IMR-90 (cell line): Measurements from ENCODE around the gene RNASEH2B. TPM values are rescaled to one million over a fixed set of nuclear protein-coding genes. Genes with fewer than 3 reads are reported as not detected.

Experiments
- ATAC-seq: fragments of 200-7000 bp; cut with Tn5 transposase; 2 replicates; pipeline ENCODE4 v1.9.1; 2020; ENCODE audit warnings: low read depth, mild to moderate bottlenecking, moderate library complexity
- BruUV-seq: library from RNA; stranded (reverse); fragments of 400-500 nt; replicated peaks from 2 replicates; lab custom pipeline; 2021; lab: Mats Ljungman, UMichigan
- CTCF ChIA-PET: fragments of 300-600 bp; formaldehyde crosslinking; extraction: SDS; loops from one replicate; lab custom pipeline; 2021; ENCODE audit warnings: antibody characterized with exemption; lab: Yijun Ruan, JAX
- POLR2A ChIA-PET: fragments of 300-600 bp; sonication (Branson Sonifier 250); formaldehyde crosslinking; loops from one replicate; lab custom pipeline; 2022; ENCODE audit warnings: antibody characterized with exemption; ENCODE audit not compliant: unreplicated experiment; lab: Charles Lee
- DNase-seq: peaks from one replicate; pipeline ENCODE4 v3.0.0; 2013
- H2AFZ ChIP-seq: replicated peaks from 2 replicates; pipeline ENCODE3; 2013; ENCODE audit warnings: low read length, mild to moderate bottlenecking; ENCODE audit not compliant: poor library complexity
- H2AK5ac ChIP-seq: 2 replicates; pipeline ENCODE4 v1.6.1; 2013; ENCODE audit warnings: low read depth, low read length, inconsistent platforms
- H2AK9ac ChIP-seq: replicated peaks from 2 replicates; pipeline ENCODE3; 2013; ENCODE audit warnings: mild to moderate bottlenecking, low read depth, low read length, moderate library complexity; ENCODE audit not compliant: poor library complexity
- H2BK120ac ChIP-seq: 2 replicates; pipeline ENCODE4 v1.6.1; 2013; ENCODE audit warnings: low read depth, low read length, inconsistent platforms
- H2BK15ac ChIP-seq: 3 replicates; pipeline ENCODE4 v1.6.1; 2013; ENCODE audit warnings: low read depth, low read length, inconsistent platforms
- H2BK20ac ChIP-seq: 2 replicates; pipeline ENCODE4 v1.6.1; 2013; ENCODE audit warnings: low read depth, mild to moderate bottlenecking, inconsistent platforms, low read length, moderate library complexity
- H2BK5ac ChIP-seq: 2 replicates; pipeline ENCODE4 v1.6.1; 2013; ENCODE audit warnings: mild to moderate bottlenecking, low read depth, low read length, inconsistent platforms; ENCODE audit not compliant: poor library complexity, severe bottlenecking
- H3K14ac ChIP-seq: replicated peaks from 2 replicates; pipeline ENCODE4 v1.6.1; 2013; ENCODE audit warnings: low read depth, low read length, inconsistent platforms
- H3K18ac ChIP-seq: 2 replicates; pipeline ENCODE4 v1.6.1; 2013; ENCODE audit warnings: low read depth, low read length, control low read depth
- H3K23ac ChIP-seq: 2 replicates; pipeline ENCODE4 v1.6.1; 2013; ENCODE audit warnings: low read depth, low read length, inconsistent platforms
- H3K27ac ChIP-seq: 2 replicates; pipeline ENCODE4 v1.5.1; 2013; ENCODE audit warnings: mild to moderate bottlenecking, control low read depth, low read length; ENCODE audit not compliant: insufficient read depth
- H3K27me3 ChIP-seq: 2 replicates; pipeline ENCODE4 v1.6.1; 2013; ENCODE audit warnings: low read length; ENCODE audit not compliant: control insufficient read depth, insufficient read depth
- H3K36me3 ChIP-seq: 2 replicates; pipeline ENCODE4 v1.6.1; 2013; ENCODE audit warnings: low read length, mixed read lengths; ENCODE audit not compliant: control insufficient read depth, insufficient read depth
- H3K4ac ChIP-seq: 2 replicates; pipeline ENCODE4 v1.6.1; 2013; ENCODE audit warnings: low read depth, low read length, inconsistent platforms
- H3K4me1 ChIP-seq: 2 replicates; pipeline ENCODE4 v1.6.1; 2013; ENCODE audit warnings: low read length, mixed read lengths; ENCODE audit not compliant: control insufficient read depth, insufficient read depth
- H3K4me2 ChIP-seq: 2 replicates; pipeline ENCODE4 v1.6.1; 2013; ENCODE audit warnings: low read depth, mild to moderate bottlenecking, control low read depth, low read length, moderate library complexity
- H3K4me3 ChIP-seq: 2 replicates; pipeline ENCODE4 v1.5.1; 2013; ENCODE audit warnings: low read depth, mild to moderate bottlenecking, control low read depth, low read length, moderate library complexity; ENCODE audit not compliant: insufficient read depth
- H3K56ac ChIP-seq: 2 replicates; pipeline ENCODE4 v1.6.1; 2013; ENCODE audit warnings: low read length, inconsistent platforms; ENCODE audit not compliant: insufficient read depth; ENCODE audit errors: extremely low read depth
- H3K79me1 ChIP-seq, 2 experiments: 2 replicates each; pipeline ENCODE4 v1.6.1; 2013; ENCODE audit warnings: low read length in 2 of 2, inconsistent platforms in 1 of 2, low read depth in 1 of 2
- H3K9ac ChIP-seq: 2 replicates; pipeline ENCODE4 v1.6.1; 2013; ENCODE audit warnings: low read depth, low read length, control low read depth
- H3K9me1 ChIP-seq: 2 replicates; pipeline ENCODE4 v1.6.1; 2013; ENCODE audit warnings: low read length, inconsistent platforms; ENCODE audit not compliant: insufficient read depth
- H3K9me3 ChIP-seq: 2 replicates; pipeline ENCODE4 v1.6.1; 2013; ENCODE audit warnings: low read length; ENCODE audit not compliant: control insufficient read depth, insufficient read depth
- H4K20me1 ChIP-seq: 2 replicates; pipeline ENCODE4 v1.6.1; 2013; ENCODE audit warnings: low read length, inconsistent platforms; ENCODE audit not compliant: insufficient read depth
- H4K5ac ChIP-seq: 2 replicates; pipeline ENCODE4 v1.6.1; 2013; ENCODE audit warnings: mild to moderate bottlenecking, low read depth, low read length, control low read depth
- H4K8ac ChIP-seq, 2 experiments: 2 replicates each; pipeline ENCODE4 v1.6.1; 2013; ENCODE audit warnings: low read depth in 2 of 2, low read length in 2 of 2, control low read depth in 1 of 2, inconsistent platforms in 1 of 2
- H4K91ac ChIP-seq: 2 replicates; pipeline ENCODE4 v1.6.1; 2013; ENCODE audit warnings: low read depth, low read length, inconsistent platforms; ENCODE audit not compliant: insufficient read depth
- BHLHE40 ChIP-seq: fragments of 150-350 bp; IDR thresholded peaks from 2 replicates; pipeline ENCODE4 v1.6.1; 2016; ENCODE audit warnings: mild to moderate bottlenecking, low read depth, low read length
- FOS ChIP-seq: fragments of 150-350 bp; IDR thresholded peaks from 2 replicates; pipeline ENCODE4 v1.6.1; 2016; ENCODE audit warnings: low read depth, low read length
- MAFK ChIP-seq: IDR thresholded peaks from 2 replicates; pipeline ENCODE4 v1.6.1; 2012; ENCODE audit warnings: low read depth, low read length, improper control_type of control experiment
- MXI1 ChIP-seq: IDR thresholded peaks from 2 replicates; pipeline ENCODE4 v1.6.1; 2012; ENCODE audit warnings: low read depth, mild to moderate bottlenecking, low read length, moderate library complexity, borderline replicate concordance
- USF2 ChIP-seq: fragments of 150-350 bp; IDR thresholded peaks from 2 replicates; pipeline ENCODE4 v1.6.1; 2017; ENCODE audit warnings: mild to moderate bottlenecking, antibody characterized with exemption, low read length, low read depth
- WGBS, 2 experiments: methylation state at CpG; one replicate each; pipeline versions ENCODE4 v1.1.5 to v1.1.7; 2013; ENCODE audit warnings: missing lambda C conversion rate in 2 of 2; ENCODE audit not compliant: insufficient read length in 1 of 2; ENCODE audit errors: extremely low coverage in 2 of 2; 5-methylcytosine and 5-hydroxymethylcytosine counted together
- dilution Hi-C: fragments of 300-500 bp; cut with HindIII; formaldehyde crosslinking; loops from one replicate; pipeline ENCODE4 v1.14.3; 2018; ENCODE audit warnings: low sequenced_read_pairs; ENCODE audit not compliant: unreplicated experiment
- in situ Hi-C: fragments of 300-500 bp; cut with MboI; formaldehyde crosslinking; loops from 3 replicates; pipeline ENCODE4 v1.14.3; 2019; ENCODE audit warnings: low sequenced_read_pairs, inconsistent platforms, mixed read lengths
- intact Hi-C: fragments of 100-400 bp; cut with micrococcal nuclease; formaldehyde crosslinking; loops from 2 replicates; pipeline ENCODE4 v1.10.0; 2022
- polyA plus RNA-seq, 3 experiments: library from polyadenylated mRNA; depleted of rRNA; stranded (reverse); fragments of >200 nt; gene quantifications; 2 replicates each; pipeline ENCODE4 v1.2.3, GENCODE V29; 2012; ENCODE audit warnings: low replicate concordance in 1 of 3
- total RNA-seq: library from RNA; depleted of rRNA; stranded (reverse); fragments of >200 nt; gene quantifications from 2 replicates; pipeline ENCODE4 v1.2.3, GENCODE V29; 2012

The RNASEH2B gene
- total and polyA plus RNA-seq, 2 of the 4 experiments (the other 2 are of a cell fraction) = 11.2 to 14.2 TPM

GRCh38 chr13:50991579-50992521 lies 82.3 kb downstream of the RNASEH2B start:
- Histone ChIP-seq H3K36me3 (no peaks in the 10 kb centered on the region), H3K4ac (no peak overlapping the region), H3K27me3 (peaks cover 12% of the 10 kb centered on the region), H2AK5ac (no peak overlapping the region), H4K91ac (no peak overlapping the region), H2BK20ac (no peak overlapping the region), H3K18ac (no peak overlapping the region; the same call in 1 of the 2 replicates), H2AK9ac (no peak overlapping the region), H2BK120ac (no peak overlapping the region), H3K9ac (no peak overlapping the region), H3K4me1 (peaks cover 4% of the 10 kb centered on the region; the same call in 1 of the 2 replicates), H2BK15ac (no peak overlapping the region), H2BK5ac (no peak overlapping the region), H3K27ac (no peak overlapping the region), H3K14ac (no peak overlapping the region), H3K4me2 (no peak overlapping the region), H4K8ac (no peak overlapping the region), H3K9me1 (no peaks in the 10 kb centered on the region), H3K56ac (no peak overlapping the region), H3K23ac (no peak overlapping the region), H3K79me1 (no peaks in the 10 kb centered on the region), H2AFZ (no peak overlapping the region), H3K9me3 (no peaks in the 10 kb centered on the region), H4K5ac (no peak overlapping the region; the same call in 1 of the 2 replicates), H4K20me1 (no peaks in the 10 kb centered on the region), H3K4me3 (no peak overlapping the region)
- intact Hi-C loops (no loop called here), in situ Hi-C loops (no loop called here), dilution Hi-C loops (no loop called here)
- ATAC-seq (no peak), DNase-seq (no peak)
- WGBS, 2 experiments = no CpG with 5 or more reads among the region's 6 CpGs
- no TSS peak for BruUV-seq
- TF ChIP-seq MAFK (no peak), USF2 (no peak), MXI1 (no peak), FOS (no peak), BHLHE40 (no peak)
- ChIA-PET CTCF (no interaction called here), POLR2A (no interaction called here)
